Neuronal stem cell (in vitro differentiated cells): Measurements from ENCODE around the gene HSD17B8.

Source experiments
- DNase-seq: peaks from one replicate; pipeline ENCODE4 v3.0.0-alpha.2; 2013; ENCODE audit warnings: low spot score
- H2AFZ ChIP-seq: one replicate; pipeline ENCODE4 v1.6.1; 2013; ENCODE audit warnings: mild to moderate bottlenecking, low read length, inconsistent platforms
- H2AK5ac ChIP-seq: 2 replicates; pipeline ENCODE4 v1.6.1; 2013; ENCODE audit warnings: low read depth, mild to moderate bottlenecking, inconsistent platforms, low read length, moderate library complexity, mixed read lengths
- H2BK120ac ChIP-seq: 2 replicates; pipeline ENCODE4 v1.6.1; 2013; ENCODE audit warnings: low read depth, mild to moderate bottlenecking, inconsistent platforms, low read length, moderate library complexity, mixed read lengths
- H2BK12ac ChIP-seq: one replicate; pipeline ENCODE4 v1.6.1; 2013; ENCODE audit warnings: low read length, inconsistent platforms
- H2BK15ac ChIP-seq: 2 replicates; pipeline ENCODE4 v1.6.1; 2013; ENCODE audit warnings: mild to moderate bottlenecking, low read length, inconsistent platforms, mixed read lengths
- H2BK5ac ChIP-seq: one replicate; pipeline ENCODE4 v1.6.1; 2013; ENCODE audit warnings: inconsistent platforms, mild to moderate bottlenecking, low read length, moderate library complexity
- H3K14ac ChIP-seq: one replicate; pipeline ENCODE4 v1.6.1; 2013; ENCODE audit warnings: low read length, inconsistent platforms
- H3K18ac ChIP-seq: 2 replicates; pipeline ENCODE4 v1.6.1; 2013; ENCODE audit warnings: low read length, inconsistent platforms
- H3K23ac ChIP-seq: 2 replicates; pipeline ENCODE4 v1.6.1; 2013; ENCODE audit warnings: low read depth, mild to moderate bottlenecking, mixed read lengths, low read length, inconsistent platforms; ENCODE audit not compliant: poor library complexity
- H3K27ac ChIP-seq: replicated peaks from 3 replicates; pipeline ENCODE4 v1.5.1; 2013; ENCODE audit warnings: low read length, inconsistent platforms
- H3K27me3 ChIP-seq, 3 experiments: 2 replicates each; pipeline ENCODE4 v1.6.1; 2013; ENCODE audit warnings: low read length in 3 of 3, mild to moderate bottlenecking in 2 of 3, inconsistent platforms in 1 of 3, low read depth in 1 of 3, mixed read lengths in 1 of 3, moderate library complexity in 1 of 3; ENCODE audit not compliant: control insufficient read depth in 3 of 3, insufficient read depth in 3 of 3
- H3K36me3 ChIP-seq, 2 donors: replicated peaks in 1 of 2; 2 replicates each; pipeline ENCODE4 v1.6.1; 2013; ENCODE audit warnings: low read length in 2 of 2; ENCODE audit not compliant: control insufficient read depth in 2 of 2, insufficient read depth in 2 of 2
- H3K4ac ChIP-seq: 2 replicates; pipeline ENCODE4 v1.6.1; 2013; ENCODE audit warnings: inconsistent platforms, mild to moderate bottlenecking, low read length, moderate library complexity
- H3K4me1 ChIP-seq, 2 donors: 1 replicate in 1 of 2; 2 replicates in 1 of 2; pipeline ENCODE4 v1.6.1; 2013; ENCODE audit warnings: low read length in 2 of 2, low read depth in 1 of 2; ENCODE audit not compliant: control insufficient read depth in 2 of 2, insufficient read depth in 1 of 2
- H3K4me2 ChIP-seq: one replicate; pipeline ENCODE4 v1.6.1; 2013; ENCODE audit warnings: mild to moderate bottlenecking, low read length, inconsistent platforms; ENCODE audit not compliant: insufficient read depth, poor library complexity, severe bottlenecking
- H3K4me3 ChIP-seq, 2 donors: 2 replicates each; pipeline ENCODE4 v1.5.1; 2013; ENCODE audit warnings: low read length in 2 of 2, mild to moderate bottlenecking in 2 of 2, inconsistent platforms in 1 of 2, moderate library complexity in 1 of 2
- H3K79me1 ChIP-seq: one replicate; pipeline ENCODE4 v1.6.1; 2013; ENCODE audit warnings: low read depth, mild to moderate bottlenecking, inconsistent platforms, low read length, moderate library complexity
- H3K9ac ChIP-seq: one replicate; pipeline ENCODE4 v1.6.1; 2013; ENCODE audit warnings: mild to moderate bottlenecking, low read depth, low read length, inconsistent platforms; ENCODE audit not compliant: poor library complexity
- H3K9me3 ChIP-seq, 2 donors: replicated peaks in 1 of 2; 2 replicates each; pipeline versions ENCODE3 to v1.6.1; 2013; ENCODE audit warnings: low read length in 2 of 2, mild to moderate bottlenecking in 2 of 2, inconsistent platforms in 1 of 2, low read depth in 1 of 2, mixed read lengths in 1 of 2, moderate library complexity in 1 of 2; ENCODE audit not compliant: control insufficient read depth in 2 of 2, insufficient read depth in 1 of 2
- H4K8ac ChIP-seq: one replicate; pipeline ENCODE4 v1.6.1; 2013; ENCODE audit warnings: low read depth, mild to moderate bottlenecking, inconsistent platforms, low read length, moderate library complexity
- H4K91ac ChIP-seq: one replicate; pipeline ENCODE4 v1.6.1; 2013; ENCODE audit warnings: low read length, low read depth, mild to moderate bottlenecking, inconsistent platforms; ENCODE audit not compliant: poor library complexity
- WGBS, 2 donors: extraction: QIAGEN DNeasy Blood & Tissue Kit; methylation state at CpG; one replicate each; pipeline ENCODE4 v1.1.7; 2013; ENCODE audit warnings: missing lambda C conversion rate in 2 of 2, mixed read lengths in 1 of 2; ENCODE audit not compliant: insufficient read length in 2 of 2, insufficient replicate concordance in 1 of 2; ENCODE audit errors: extremely low coverage in 2 of 2; 5-methylcytosine and 5-hydroxymethylcytosine counted together

The HSD17B8 gene

GRCh38 chr6:33193619-33194018, 10.8 kb upstream of the HSD17B8 start:
- Histone ChIP-seq H4K91ac (no peak overlapping the region), H3K18ac (no peak overlapping the region), H3K23ac (no peak overlapping the region), H2BK120ac (no peak overlapping the region), H3K14ac (no peak overlapping the region), H3K4me1 (peaks cover 3 to 11% of the 10 kb centered on the region in 2 donors), H3K27me3 (peaks cover 4 to 22% (median 14%) of the 10 kb centered on the region in 3 experiments), H2AK5ac (no peak overlapping the region), H2BK15ac (no peak overlapping the region), H3K27ac (no peak overlapping the region), H2AFZ (no peak overlapping the region), H3K79me1 (peaks cover 3% of the 10 kb centered on the region), H3K9me3 (no peaks in the 10 kb centered on the region), H3K4ac (no peak overlapping the region), H3K4me3 (no peak overlapping the region), H4K8ac (no peak overlapping the region), H2BK5ac (no peak overlapping the region), H2BK12ac (no peak overlapping the region), H3K36me3 (peaks cover 25 to 40% of the 10 kb centered on the region in 2 donors), H3K9ac (no peak overlapping the region), H3K4me2 (peak overlapping the region; percentile 81)
- DNase-seq, result no peak
- no CpG with 5 or more reads among the region's 6 CpGs for WGBS, 2 donors

GRCh38 chr6:33194431-33194979, 9.9 kb upstream of the HSD17B8 start:
- H2BK5ac ChIP-seq, result no peak overlapping the region
- no CpG with 5 or more reads among the region's 8 CpGs for WGBS, 2 donors
- no peak overlapping the region for H3K27ac ChIP-seq
- H3K23ac ChIP-seq, result no peak overlapping the region
- DNase-seq, result no peak
- H3K4me3 ChIP-seq, result no peak overlapping the region
- H3K36me3 ChIP-seq, result peaks cover 25 to 40% of the 10 kb centered on the region in 2 donors
- no peak overlapping the region for H3K4me2 ChIP-seq
- H3K14ac ChIP-seq, result no peak overlapping the region
- no peak overlapping the region for H3K4ac ChIP-seq
- peaks cover 5% of the 10 kb centered on the region for H3K79me1 ChIP-seq
- no peak overlapping the region for H3K9ac ChIP-seq
- no peak overlapping the region for H3K18ac ChIP-seq
- no peak overlapping the region for H2AFZ ChIP-seq
- H4K91ac ChIP-seq, result no peak overlapping the region
- H2BK12ac ChIP-seq, result no peak overlapping the region
- H2BK15ac ChIP-seq, result no peak overlapping the region
- H3K27me3 ChIP-seq, result peaks cover 4 to 22% (median 10%) of the 10 kb centered on the region in 3 experiments
- no peaks in the 10 kb centered on the region for H3K9me3 ChIP-seq
- H3K4me1 ChIP-seq, result peaks cover 7 to 13% of the 10 kb centered on the region in 2 donors
- no peak overlapping the region for H2BK120ac ChIP-seq
- H4K8ac ChIP-seq, result no peak overlapping the region
- H2AK5ac ChIP-seq, result no peak overlapping the region

- no peak overlapping the region for H2AK5ac ChIP-seq
- no peak overlapping the region for H2AFZ ChIP-seq
- no peak overlapping the region for H3K23ac ChIP-seq
- no peak overlapping the region for H2BK5ac ChIP-seq
- peaks cover 25 to 40% of the 10 kb centered on the region in 2 donors for H3K36me3 ChIP-seq
- H3K14ac ChIP-seq, result no peak overlapping the region
- no peak overlapping the region for H3K27ac ChIP-seq
- no peak overlapping the region for H3K9ac ChIP-seq
- H4K91ac ChIP-seq, result no peak overlapping the region
- H3K4me1 ChIP-seq, result peaks cover 8 to 14% of the 10 kb centered on the region in 2 donors
- H2BK12ac ChIP-seq, result no peak overlapping the region
- H3K9me3 ChIP-seq, result no peaks in the 10 kb centered on the region
- no peak overlapping the region for H3K4me2 ChIP-seq
- no peak overlapping the region for H3K18ac ChIP-seq
- no peak overlapping the region for H2BK15ac ChIP-seq
- WGBS, 2 donors, result no CpG with 5 or more reads among the region's 15 CpGs
- H3K79me1 ChIP-seq, result peaks cover 7% of the 10 kb centered on the region
- H4K8ac ChIP-seq, result no peak overlapping the region
- no peak overlapping the region for H3K4me3 ChIP-seq
- H3K27me3 ChIP-seq, result peaks cover 4 to 22% (median 10%) of the 10 kb centered on the region in 3 experiments
- DNase-seq, result no peak
- no peak overlapping the region for H3K4ac ChIP-seq
- no peak overlapping the region for H2BK120ac ChIP-seq
Measured at GRCh38 chr6:33195304-33196165, 8.9 kb upstream of the HSD17B8 start.

- Histone ChIP-seq H3K36me3 (peaks cover 34 to 53% of the 10 kb centered on the region in 2 donors), H3K9ac (no peak overlapping the region), H3K27me3 (peaks cover 0 to 5% (median 0%) of the 10 kb centered on the region in 3 experiments), H3K79me1 (peaks cover 17% of the 10 kb centered on the region), H3K18ac (no peak overlapping the region), H3K23ac (no peak overlapping the region), H2AK5ac (no peak overlapping the region), H2BK12ac (no peak overlapping the region), H2BK120ac (no peak overlapping the region), H3K14ac (no peak overlapping the region), H3K9me3 (no peaks in the 10 kb centered on the region), H3K27ac (no peak overlapping the region), H2AFZ (no peak overlapping the region), H4K8ac (no peak overlapping the region), H4K91ac (no peak overlapping the region), H3K4me1 (peaks cover 11 to 17% of the 10 kb centered on the region in 2 donors), H3K4me3 (no peak overlapping the region), H3K4me2 (no peak overlapping the region), H2BK5ac (no peak overlapping the region), H2BK15ac (no peak overlapping the region), H3K4ac (no peak overlapping the region)
- DNase-seq, result no peak
- no CpG with 5 or more reads among the region's 12 CpGs for WGBS, 2 donors
Measured at GRCh38 chr6:33197431-33198048, 6.9 kb upstream of the HSD17B8 start.
